B cell (primary cell): Measurements from ENCODE around the gene TBXA2R. TPM values are rescaled to one million over a fixed set of nuclear protein-coding genes. Genes with fewer than 3 reads are reported as not detected.
A peak's percentile ranks its signal among the peaks of the same experiment; 100 is the strongest.

Experiments used
- ATAC-seq: fragments of 200-7000 bp; cut with Tn5 transposase; one replicate; pipeline ENCODE4 v1.10.0; 2021; ENCODE audit warnings: low read depth, mild to moderate bottlenecking, moderate number of reproducible peaks, moderate library complexity
- CTCF ChIA-PET: fragments of 350-600 bp; sonication (Branson Sonifier 250); formaldehyde crosslinking; loops from one replicate; lab custom pipeline; 2021; ENCODE audit warnings: antibody characterized with exemption, inconsistent platforms; lab: Charles Lee
- POLR2A ChIA-PET: fragments of 350-600 bp; sonication (Branson Sonifier 250); formaldehyde crosslinking; loops from one replicate; lab custom pipeline; 2021; ENCODE audit warnings: antibody characterized with exemption; lab: Charles Lee
- DNase-seq: peaks from one replicate; pipeline ENCODE4 v3.0.0; 2013
- H2AFZ ChIP-seq: 2 replicates; pipeline ENCODE4 v1.6.1; 2012; ENCODE audit warnings: mild to moderate bottlenecking, low read depth, low read length; ENCODE audit not compliant: insufficient read depth, poor library complexity, severe bottlenecking
- H3K27ac ChIP-seq, 2 donors: 1 replicate in 1 of 2; 2 replicates in 1 of 2; pipeline ENCODE4 v1.5.1; 2012 to 2013; ENCODE audit warnings: low read length in 2 of 2, mild to moderate bottlenecking in 2 of 2, moderate library complexity in 1 of 2
- H3K27me3 ChIP-seq, 4 experiments: fragments of 200-600 bp in 1 of 4; sonication (generic) in 1 of 4; replicated peaks in 1 of 4; 1 replicate in 2 of 4; 2 replicates in 2 of 4; pipeline versions ENCODE4 v1.6.1 to v1.7.0; 2013 to 2016; ENCODE audit warnings: low read length in 3 of 4, mild to moderate bottlenecking in 2 of 4, mixed read lengths in 1 of 4, moderate library complexity in 1 of 4; ENCODE audit not compliant: insufficient read depth in 4 of 4, control insufficient read depth in 3 of 4; ENCODE audit errors: control extremely low read depth in 1 of 4
- H3K36me3 ChIP-seq, 2 experiments: replicated peaks in 1 of 2; 1 replicate in 1 of 2; 2 replicates in 1 of 2; pipeline versions ENCODE4 v1.6.1 to v1.7.1; 2013; ENCODE audit warnings: low read length in 1 of 2; ENCODE audit not compliant: insufficient read depth in 2 of 2, control insufficient read depth in 1 of 2; ENCODE audit errors: control extremely low read depth in 1 of 2, extremely low read depth in 1 of 2
- H3K4me1 ChIP-seq, 2 donors: fragments of 200-600 bp in 1 of 2; sonication (generic) in 1 of 2; 1 replicate in 1 of 2; 2 replicates in 1 of 2; pipeline versions ENCODE4 v1.5.1 to v1.6.1; 2013 to 2017; ENCODE audit warnings: low read length in 2 of 2; ENCODE audit not compliant: control insufficient read depth in 2 of 2, insufficient read depth in 2 of 2
- H3K4me2 ChIP-seq: replicated peaks from 2 replicates; pipeline ENCODE3; 2012; ENCODE audit warnings: mild to moderate bottlenecking, low read depth, low read length; ENCODE audit not compliant: poor library complexity, severe bottlenecking
- H3K4me3 ChIP-seq, 5 experiments: fragments of 200-600 bp in 1 of 5; sonication (generic) in 1 of 5; 1 replicate in 3 of 5; 2 replicates in 2 of 5; pipeline versions ENCODE4 v1.5.1 to v1.7.0; 2011 to 2016; ENCODE audit warnings: low read length in 4 of 5, mild to moderate bottlenecking in 4 of 5, low read depth in 2 of 5, control low read depth in 1 of 5, moderate library complexity in 1 of 5; ENCODE audit not compliant: insufficient read depth in 1 of 5; ENCODE audit errors: control extremely low read depth in 1 of 5, extremely low read depth in 1 of 5
- H3K79me2 ChIP-seq: fragments of 200-600 bp; sonication (generic); one replicate; pipeline ENCODE4 v1.6.0; 2016; ENCODE audit warnings: low read length; ENCODE audit not compliant: control insufficient read depth, insufficient read depth
- H3K9ac ChIP-seq: fragments of 200-600 bp; sonication (generic); 2 replicates; pipeline ENCODE4 v1.6.1; 2017; ENCODE audit warnings: mild to moderate bottlenecking, low read length, moderate library complexity
- H3K9me3 ChIP-seq, 3 donors: one replicate each; pipeline versions ENCODE4 v1.6.1 to v1.7.1; 2013; ENCODE audit warnings: low read length in 2 of 3; ENCODE audit not compliant: control insufficient read depth in 2 of 3, insufficient read depth in 1 of 3; ENCODE audit errors: control extremely low read depth in 1 of 3
- H4K20me1 ChIP-seq: 2 replicates; pipeline ENCODE4 v1.6.0; 2012; ENCODE audit warnings: mild to moderate bottlenecking, low read length; ENCODE audit not compliant: insufficient read depth, control insufficient read depth, poor library complexity, severe bottlenecking
- H3K27ac Mint-ChIP-seq: one replicate; pipeline ENCODE4 v1.8.0; 2021; ENCODE audit warnings: mixed read lengths
- H3K27me3 Mint-ChIP-seq: one replicate; pipeline ENCODE4 v1.8.0; 2021; ENCODE audit warnings: mixed read lengths
- H3K4me1 Mint-ChIP-seq: one replicate; pipeline ENCODE4 v1.8.0; 2021; ENCODE audit warnings: mixed read lengths
- H3K4me3 Mint-ChIP-seq: one replicate; pipeline ENCODE4 v1.8.0; 2021; ENCODE audit warnings: mixed read lengths
- H3K9me3 Mint-ChIP-seq: one replicate; pipeline ENCODE4 v1.8.0; 2022; ENCODE audit warnings: mixed read lengths; ENCODE audit not compliant: insufficient read depth
- EZH2 ChIP-seq: IDR thresholded peaks from 2 replicates; pipeline ENCODE4 v1.6.1; 2012; ENCODE audit warnings: borderline replicate concordance, low read depth, mild to moderate bottlenecking, moderate library complexity, low read length; ENCODE audit not compliant: insufficient read depth, poor library complexity, severe bottlenecking
- WGBS: methylation state at CpG from one replicate; pipeline ENCODE4 v1.1.5; 2013; ENCODE audit warnings: missing lambda C conversion rate; ENCODE audit not compliant: insufficient coverage; 5-methylcytosine and 5-hydroxymethylcytosine counted together
- intact Hi-C: fragments of 100-400 bp; cut with micrococcal nuclease; formaldehyde crosslinking; loops from one replicate; pipeline ENCODE4 v1.10.0; 2022
- polyA plus RNA-seq: library from polyadenylated mRNA; depleted of rRNA; stranded (reverse); fragments of >200 nt; gene quantifications from 2 replicates; pipeline ENCODE4 v1.2.3, GENCODE V29; 2012
- total RNA-seq, 2 donors: library from RNA; stranded (reverse); fragments of 120-200 nt in 1 of 2; gene quantifications; 1 replicate in 1 of 2; 2 replicates in 1 of 2; pipeline versions ENCODE4 v1.2.3 to v1.2.4, GENCODE V29; 2013 to 2022
- TF ChIP-seq, protein P1 (sequence below): fragments of 200-600 bp; IDR thresholded peaks from one replicate; pipeline ENCODE4 v1.8.0; 2022; ENCODE audit warnings: antibody characterized with exemption, mild to moderate bottlenecking

Gene TBXA2R
- total and polyA plus RNA-seq, 2 donors (not counting 1 experiment from before 2014, with no cell fraction given), result 3.9 to 7.9 TPM

DNA sequence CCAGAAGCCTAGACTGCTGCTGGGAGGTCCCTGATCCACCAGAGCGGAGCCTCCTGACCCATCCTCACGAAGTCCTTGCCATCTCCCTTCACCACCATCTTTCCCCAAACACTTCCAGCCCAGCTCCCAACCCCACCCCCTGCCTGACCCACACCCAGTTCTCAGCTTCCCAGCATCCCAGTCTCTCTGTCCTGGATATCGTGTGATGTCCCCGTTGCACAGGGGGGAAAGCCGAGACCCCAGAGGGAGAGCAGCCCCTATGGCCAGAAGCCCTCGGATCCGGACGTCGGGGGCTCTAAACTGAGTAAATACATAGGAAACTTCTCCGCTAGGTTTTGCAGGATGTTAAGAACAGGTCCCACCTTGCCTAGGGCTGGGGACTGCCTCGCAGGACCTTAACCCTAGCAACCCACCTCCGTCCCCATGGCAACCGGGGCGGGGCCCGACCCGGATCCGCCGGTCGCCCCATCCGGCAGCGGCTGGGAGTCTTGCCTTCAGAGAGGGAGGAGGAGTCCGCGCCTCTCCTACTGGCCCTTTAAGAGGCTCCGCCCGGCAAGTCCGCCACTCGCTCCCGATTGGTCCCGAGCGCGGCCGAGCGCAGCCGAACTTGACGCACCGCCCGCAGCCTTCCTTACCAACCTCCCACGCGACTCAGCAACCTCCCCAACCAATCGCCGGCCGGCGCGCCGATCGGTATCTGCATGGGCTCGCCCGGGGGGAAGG is 34.4 kb downstream of the TBXA2R start:
- H3K4me2 ChIP-seq, result peak overlapping the region; percentile 100
- Mint-ChIP-seq H3K4me3 (peak overlapping the region; percentile 86), H3K9me3 (no peaks in the 10 kb centered on the region), H3K27ac (peak overlapping the region; percentile 83), H3K4me1 (peaks cover 16% of the 10 kb centered on the region), H3K27me3 (no peaks in the 10 kb centered on the region)
- H3K36me3 ChIP-seq, result no peaks in the 10 kb centered on the region
- peak; percentile 99 for DNase-seq
- intact Hi-C loops, result loop anchor here (1.0 to 5.0 kb wide), 4 partner anchors 15 to 190 kb away; partner anchors contain the start of genes APBA3, FZR1, MFSD12 and MRPL54
- H3K9ac ChIP-seq, result peak overlapping the region; percentile 77
- ChIA-PET POLR2A (no interaction called here), CTCF (interaction anchor here (0.6 kb wide), 1 partner anchor 660 kb away, joined by 4 read pairs; no protein-coding TSS in a partner anchor)
- TF ChIP-seq, protein P1, sequence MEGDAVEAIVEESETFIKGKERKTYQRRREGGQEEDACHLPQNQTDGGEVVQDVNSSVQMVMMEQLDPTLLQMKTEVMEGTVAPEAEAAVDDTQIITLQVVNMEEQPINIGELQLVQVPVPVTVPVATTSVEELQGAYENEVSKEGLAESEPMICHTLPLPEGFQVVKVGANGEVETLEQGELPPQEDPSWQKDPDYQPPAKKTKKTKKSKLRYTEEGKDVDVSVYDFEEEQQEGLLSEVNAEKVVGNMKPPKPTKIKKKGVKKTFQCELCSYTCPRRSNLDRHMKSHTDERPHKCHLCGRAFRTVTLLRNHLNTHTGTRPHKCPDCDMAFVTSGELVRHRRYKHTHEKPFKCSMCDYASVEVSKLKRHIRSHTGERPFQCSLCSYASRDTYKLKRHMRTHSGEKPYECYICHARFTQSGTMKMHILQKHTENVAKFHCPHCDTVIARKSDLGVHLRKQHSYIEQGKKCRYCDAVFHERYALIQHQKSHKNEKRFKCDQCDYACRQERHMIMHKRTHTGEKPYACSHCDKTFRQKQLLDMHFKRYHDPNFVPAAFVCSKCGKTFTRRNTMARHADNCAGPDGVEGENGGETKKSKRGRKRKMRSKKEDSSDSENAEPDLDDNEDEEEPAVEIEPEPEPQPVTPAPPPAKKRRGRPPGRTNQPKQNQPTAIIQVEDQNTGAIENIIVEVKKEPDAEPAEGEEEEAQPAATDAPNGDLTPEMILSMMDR, result no peak
- no peak for TF ChIP-seq EZH2
- peaks cover 12 to 18% of the 10 kb centered on the region in 2 donors for H3K4me1 ChIP-seq
- H3K9me3 ChIP-seq, result peaks cover 0 to 15% (median 0%) of the 10 kb centered on the region in 3 donors
- 3% methylated on average over 46 of the region's 48 CpGs for WGBS
- peak overlapping the region; percentile 98 for H2AFZ ChIP-seq
- H3K4me3 ChIP-seq, result peak overlapping the region; percentile 11 to 74 (median 54)
- peak overlapping the region; percentile 24 to 65 for H3K27ac ChIP-seq
- no peaks in the 10 kb centered on the region for H3K79me2 ChIP-seq
- ATAC-seq, result peak; percentile 94
- H4K20me1 ChIP-seq, result peaks cover 7% of the 10 kb centered on the region
- no peaks in the 10 kb centered on the region for H3K27me3 ChIP-seq

DNA sequence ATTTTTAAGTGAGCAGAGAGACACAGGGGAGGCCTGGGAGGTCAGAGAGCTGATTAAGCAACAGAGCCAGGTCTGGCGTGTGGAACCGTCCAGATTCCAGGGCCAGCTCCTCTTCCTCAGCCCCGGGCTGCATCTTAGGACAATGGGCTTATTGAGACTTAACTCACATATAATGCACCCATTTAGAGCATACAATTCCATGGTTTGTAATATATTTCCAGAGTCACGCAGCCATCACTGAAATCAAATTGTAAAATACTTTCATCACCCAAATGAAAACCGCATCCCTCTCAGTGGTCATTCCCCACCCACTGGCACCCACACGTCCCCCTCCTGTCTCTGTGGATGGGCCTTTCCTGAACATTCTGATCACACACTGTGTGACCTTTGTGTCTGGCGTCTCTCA is 36.1 kb downstream of the TBXA2R start:
- H3K4me1 Mint-ChIP-seq, result peaks cover 16% of the 10 kb centered on the region
- Histone ChIP-seq H3K4me3 (no peak overlapping the region), H3K4me2 (no peak overlapping the region), H3K9me3 (peaks cover 0 to 15% (median 0%) of the 10 kb centered on the region in 3 donors), H4K20me1 (peaks cover 7% of the 10 kb centered on the region), H3K79me2 (no peaks in the 10 kb centered on the region), H3K9ac (no peak overlapping the region), H2AFZ (no peak overlapping the region), H3K36me3 (no peaks in the 10 kb centered on the region), H3K27ac (no peak overlapping the region), H3K27me3 (no peaks in the 10 kb centered on the region), H3K4me1 (peaks cover 12 to 18% of the 10 kb centered on the region in 2 donors)
- DNase-seq (no peak), ATAC-seq (no peak)
- H3K27ac Mint-ChIP-seq, result peak overlapping the region; percentile 26
- POLR2A ChIA-PET, result interaction anchor here (0.7 kb wide), 1 partner anchor 12 kb away, joined by 4 read pairs; no protein-coding TSS in a partner anchor
- no peaks in the 10 kb centered on the region for H3K9me3 Mint-ChIP-seq
- intact Hi-C loops, result loop anchor here (5.0 kb wide), 1 partner anchor 192 kb away; the partner anchor contains the start of genes APBA3 and MRPL54
- no peaks in the 10 kb centered on the region for H3K27me3 Mint-ChIP-seq
- WGBS, result 98% methylated on average over 6 of the region's 7 CpGs
- CTCF ChIA-PET, result interaction anchor here (0.7 kb wide), 1 partner anchor 47 kb away, joined by 3 read pairs; no protein-coding TSS in a partner anchor
- H3K4me3 Mint-ChIP-seq, result peak overlapping the region; percentile 18
- no peak for TF ChIP-seq EZH2
- TF ChIP-seq, protein P1, result no peak
